Body of pancreas (tissue), 4 donors: ENCODE data around the gene PRAMEF10. TPM values are rescaled to one million over a fixed set of nuclear protein-coding genes. Genes with fewer than 3 reads are reported as not detected.
"Not testable (repeated sequence)": the region's sequence is repeated elsewhere in the genome, so short reads cannot be mapped to it uniquely, and the experiment has no call there.

Experiments used
- ATAC-seq: fragments of 150-250 bp; one replicate; pipeline ENCODE4 v1.9.1; 2016
- DNase-seq, 4 donors: peaks; one replicate each; pipeline ENCODE4 v3.0.0-alpha.2; 2019
- H3K27ac ChIP-seq, 4 donors: fragments of 200-600 bp; sonication (generic); 1 replicate in 3 of 4; 2 replicates in 1 of 4; pipeline versions ENCODE4 v1.5.1 to v1.6.1; 2016 to 2019; ENCODE audit warnings: mild to moderate bottlenecking in 1 of 4, mixed read lengths in 1 of 4, moderate library complexity in 1 of 4
- H3K27me3 ChIP-seq, 2 donors: fragments of 200-600 bp; sonication (generic); one replicate each; pipeline ENCODE4 v1.6.0; 2016; ENCODE audit warnings: mild to moderate bottlenecking in 1 of 2
- H3K36me3 ChIP-seq, 2 donors: fragments of 200-600 bp; sonication (generic); replicated peaks in 1 of 2; 2 replicates each; pipeline ENCODE4 v1.5.1; 2016; ENCODE audit warnings: low read depth in 2 of 2; ENCODE audit not compliant: insufficient read depth in 1 of 2
- H3K4me1 ChIP-seq: fragments of 200-600 bp; sonication (generic); one replicate; pipeline ENCODE4 v1.6.0; 2016
- H3K4me3 ChIP-seq, 2 donors: fragments of 200-600 bp; sonication (generic); 1 replicate in 1 of 2; 2 replicates in 1 of 2; pipeline ENCODE4 v1.5.1; 2016 to 2019
- H3K9me3 ChIP-seq, 3 donors: fragments of 200-600 bp; sonication (generic); 1 replicate in 2 of 3; 2 replicates in 1 of 3; pipeline ENCODE4 v1.5.1; 2016
- CTCF ChIP-seq, 7 experiments: fragments of 450-650 bp in 4 of 7; fragments of 200-600 bp in 3 of 7; sonication (generic) in 3 of 7; IDR thresholded peaks; one replicate each; pipeline ENCODE4 v1.5.1; 2016 to 2019; ENCODE audit warnings: antibody characterized with exemption in 7 of 7
- POLR2A ChIP-seq, 3 donors: fragments of 450-650 bp; IDR thresholded peaks; one replicate each; pipeline ENCODE4 v1.6.1; 2016; ENCODE audit warnings: antibody characterized with exemption in 3 of 3, mild to moderate bottlenecking in 2 of 3
- WGBS, 2 donors: methylation state at CpG; one replicate each; pipeline ENCODE4 v1.1.5; 2017; 5-methylcytosine and 5-hydroxymethylcytosine counted together
- intact Hi-C: fragments of 100-400 bp; cut with DNase I; formaldehyde crosslinking; loops from one replicate; pipeline ENCODE4 v1.15.1; 2023
- small RNA-seq: library from RNA; depleted of rRNA; stranded (forward); fragments of <200 nt; gene quantifications from one replicate; pipeline ENCODE3, GENCODE V24; 2016
- total RNA-seq, 2 donors: library from RNA; depleted of rRNA; stranded (reverse); fragments of >200 nt; gene quantifications; one replicate each; pipeline ENCODE4 v1.1.0, GENCODE V29; 2016

PRAMEF10 gene
- total RNA-seq, 2 donors from 2014 or later: not detected

DNA sequence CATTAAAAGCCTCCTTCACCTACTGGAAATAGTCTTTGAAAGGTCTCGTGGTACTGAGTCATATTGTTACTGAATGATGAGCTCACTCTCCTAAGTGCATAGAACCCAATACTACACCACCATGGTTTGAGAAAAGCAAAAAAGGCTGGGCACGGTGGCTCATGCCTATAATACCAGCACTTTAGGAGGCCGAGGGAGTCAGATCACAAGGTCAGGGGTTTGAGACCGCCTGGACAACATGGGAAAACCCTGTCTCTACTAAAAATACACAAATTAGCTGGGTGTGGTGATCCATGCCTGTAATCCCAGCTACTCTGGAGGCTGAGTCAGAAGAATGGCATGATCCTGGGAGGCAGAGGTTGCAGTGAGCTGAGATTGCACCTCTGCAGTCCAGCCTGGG lies 46.3 kb downstream of the PRAMEF10 start:
- DNase-seq (no peak), ATAC-seq (no peak)
- H3K9me3 ChIP-seq: no peaks in the 10 kb centered on the region
- intact Hi-C loops: no loop called here
- WGBS, 2 donors: 35 to 50% methylated on average over 2 to 4 of the region's 4 CpGs
- H3K4me3 ChIP-seq: no peak overlapping the region
- no peak for TF ChIP-seq POLR2A (IDR thresholded peaks at IDR 0.05)
- TF ChIP-seq CTCF (IDR thresholded peaks at IDR 0.05): no peak
- no peaks in the 10 kb centered on the region for H3K4me1 ChIP-seq
- no peak overlapping the region for H3K27ac ChIP-seq
- H3K36me3 ChIP-seq: no peaks in the 10 kb centered on the region
- no peaks in the 10 kb centered on the region for H3K27me3 ChIP-seq

GRCh38 chr1:12848620-12849019 lies 49.5 kb downstream of the PRAMEF10 start, which contains the start of gene HNRNPCL1:
TSS of gene HNRNPCL1 (minus strand) at chr1:12848720. CDS start at chr1:12848289, 431 bp downstream.
- intact Hi-C loops, H3K4me1 ChIP-seq, H3K27me3 ChIP-seq, DNase-seq, H3K9me3 ChIP-seq, H3K4me3 ChIP-seq, ATAC-seq, H3K27ac ChIP-seq, H3K36me3 ChIP-seq: not testable (repeated sequence)
- 72 to 74% methylated on average over 7 of the region's 7 CpGs for WGBS, 2 donors

Small RNAs within 50 kb of the gene (small RNA-seq; reads per million reads assigned to genes)
- gene RNU6-1072P: not detected

Other genes with a start within 250 kb of the PRAMEF10 start
- not detected for gene AADACL3, start 182.2 kb downstream of the PRAMEF10 start, total RNA-seq
- gene CFAP107, start 152.1 kb downstream of the PRAMEF10 start, total RNA-seq: not detected
- gene PRAMEF12, start 124.5 kb downstream of the PRAMEF10 start, total RNA-seq: not detected
- not detected for gene PRAMEF1, start 106.9 kb downstream of the PRAMEF10 start, total RNA-seq
- not detected for gene PRAMEF11, start 66.9 kb downstream of the PRAMEF10 start, total RNA-seq
- gene HNRNPCL1, start 49.5 kb downstream of the PRAMEF10 start, total RNA-seq: not detected
- not detected for gene PRAMEF2, start 41.2 kb downstream of the PRAMEF10 start, total RNA-seq
- gene PRAMEF4, start 12.1 kb downstream of the PRAMEF10 start, total RNA-seq: not detected
- not detected for gene PRAMEF7, start 18.3 kb upstream of the PRAMEF10 start, total RNA-seq
- gene PRAMEF6, start 49.3 kb upstream of the PRAMEF10 start, total RNA-seq: not detected
- not detected for gene PRAMEF27, start 158.3 kb upstream of the PRAMEF10 start, total RNA-seq
- gene HNRNPCL3, start 162.5 kb upstream of the PRAMEF10 start, total RNA-seq: not detected
- not detected for gene PRAMEF25, start 172.5 kb upstream of the PRAMEF10 start, total RNA-seq
- not detected for gene HNRNPCL2, start 218.6 kb upstream of the PRAMEF10 start, total RNA-seq